H1 (cell line): ENCODE measurements around the gene PHLDA2. TPM values are rescaled to one million over a fixed set of nuclear protein-coding genes. Genes with fewer than 3 reads are reported as not detected.
"Not testable (repeated sequence)": the region's sequence is repeated elsewhere in the genome, so short reads cannot be mapped to it uniquely, and the experiment has no call there.

Experiments used
- CTCF ChIA-PET: fragments of 300-600 bp; sonication (Branson Sonifier 250); formaldehyde crosslinking; loops from one replicate; lab custom pipeline; 2021; ENCODE audit not compliant: partially characterized antibody; lab: Charles Lee
- POLR2A ChIA-PET: fragments of 300-600 bp; sonication (Branson Sonifier 250); formaldehyde crosslinking; loops from one replicate; lab custom pipeline; 2021; ENCODE audit warnings: inconsistent platforms; ENCODE audit not compliant: partially characterized antibody; lab: Charles Lee
- DNase-seq, 2 experiments: peaks; one replicate each; pipeline versions ENCODE4 v3.0.0 to v3.0.0-alpha.2; 2010 to 2022; ENCODE audit warnings: low spot score in 2 of 2, low read depth in 1 of 2, mixed read lengths in 1 of 2
- FAIRE-seq: peaks from 2 replicates; lab custom pipeline; 2011; peaks lifted over from hg19 to GRCh38; lab: Jason Lieb, UNC
- H2AFZ ChIP-seq: 2 replicates; pipeline ENCODE4 v1.8.1; 2012; ENCODE audit warnings: low read length, inconsistent platforms
- H2AK5ac ChIP-seq: 2 replicates; pipeline ENCODE4 v1.6.1; 2013; ENCODE audit warnings: low read depth, low read length
- H2BK120ac ChIP-seq: replicated peaks from 2 replicates; pipeline ENCODE3; 2013; ENCODE audit warnings: low read depth, low read length, inconsistent platforms
- H2BK12ac ChIP-seq: 2 replicates; pipeline ENCODE4 v1.6.1; 2013; ENCODE audit warnings: low read depth, low read length
- H2BK15ac ChIP-seq: 2 replicates; pipeline ENCODE4 v1.6.1; 2013; ENCODE audit warnings: low read length
- H2BK20ac ChIP-seq: 2 replicates; pipeline ENCODE4 v1.6.1; 2013; ENCODE audit warnings: low read length
- H2BK5ac ChIP-seq: 2 replicates; pipeline ENCODE4 v1.6.1; 2013; ENCODE audit warnings: low read depth, low read length
- H3K14ac ChIP-seq: 2 replicates; pipeline ENCODE4 v1.6.1; 2013; ENCODE audit warnings: inconsistent platforms; ENCODE audit not compliant: insufficient read length
- H3K18ac ChIP-seq: 2 replicates; pipeline ENCODE4 v1.6.1; 2013; ENCODE audit warnings: low read length; ENCODE audit errors: extremely low read depth
- H3K23ac ChIP-seq: 2 replicates; pipeline ENCODE4 v1.6.1; 2013; ENCODE audit warnings: inconsistent platforms; ENCODE audit not compliant: insufficient read length
- H3K23me2 ChIP-seq: 2 replicates; pipeline ENCODE4 v1.6.1; 2013; ENCODE audit warnings: low read depth, low read length
- H3K27ac ChIP-seq: 2 replicates; pipeline ENCODE4 v1.6.1; 2011; ENCODE audit warnings: low read depth, low read length, inconsistent platforms
- H3K27me3 ChIP-seq, 4 experiments: replicated peaks in 1 of 4; 1 replicate in 1 of 4; 2 replicates in 3 of 4; pipeline versions ENCODE4 v1.6.1 to v1.8.1; 2011 to 2013; ENCODE audit warnings: low read length in 3 of 4, mild to moderate bottlenecking in 3 of 4, inconsistent platforms in 2 of 4, mixed read lengths in 2 of 4, moderate library complexity in 1 of 4; ENCODE audit not compliant: control insufficient read depth in 3 of 4, insufficient read depth in 3 of 4; ENCODE audit errors: extremely low read depth in 1 of 4
- H3K36me3 ChIP-seq, 4 experiments: 2 replicates each; pipeline versions ENCODE4 v1.6.1 to v1.8.1; 2011 to 2013; ENCODE audit warnings: mild to moderate bottlenecking in 4 of 4, low read length in 3 of 4, moderate library complexity in 2 of 4, control low read depth in 1 of 4, inconsistent platforms in 1 of 4; ENCODE audit not compliant: insufficient read depth in 4 of 4, control insufficient read depth in 2 of 4
- H3K4ac ChIP-seq: replicated peaks from 2 replicates; pipeline ENCODE3; 2013; ENCODE audit warnings: low read length, low read depth, mixed read lengths, inconsistent platforms; ENCODE audit not compliant: insufficient read length
- H3K4me1 ChIP-seq, 4 experiments: replicated peaks in 1 of 4; 1 replicate in 1 of 4; 2 replicates in 3 of 4; pipeline versions ENCODE4 v1.6.1 to v1.8.1; 2011 to 2013; ENCODE audit warnings: low read length in 3 of 4, inconsistent platforms in 2 of 4, mixed read lengths in 1 of 4; ENCODE audit not compliant: insufficient read depth in 4 of 4, control insufficient read depth in 3 of 4
- H3K4me2 ChIP-seq, 2 experiments: 2 replicates each; pipeline versions ENCODE4 v1.6.1 to v1.8.1; 2011 to 2013; ENCODE audit warnings: low read depth in 2 of 2, low read length in 2 of 2, control low read depth in 1 of 2, inconsistent platforms in 1 of 2, mild to moderate bottlenecking in 1 of 2; ENCODE audit not compliant: insufficient read depth in 1 of 2
- H3K4me3 ChIP-seq, 4 experiments: fragments of 200-600, 300-600 bp in 1 of 4; sonication (generic), shearing (Covaris generic), sonication (Bioruptor Twin) in 1 of 4; 2 replicates each; pipeline versions ENCODE4 v1.5.1 to v1.8.1; 2011 to 2016; ENCODE audit warnings: low read length in 4 of 4, low read depth in 3 of 4, control low read depth in 2 of 4, inconsistent platforms in 2 of 4, mild to moderate bottlenecking in 2 of 4, mixed read lengths in 1 of 4, moderate library complexity in 1 of 4; ENCODE audit not compliant: insufficient read depth in 2 of 4; ENCODE audit errors: extremely low read depth in 1 of 4
- H3K56ac ChIP-seq: replicated peaks from 2 replicates; pipeline ENCODE3; 2013; ENCODE audit warnings: low read depth, mild to moderate bottlenecking, mixed read lengths, low read length, inconsistent platforms; ENCODE audit not compliant: insufficient read length
- H3K79me1 ChIP-seq: 2 replicates; pipeline ENCODE4 v1.6.1; 2013; ENCODE audit warnings: low read depth, low read length, control low read depth
- H3K79me2 ChIP-seq, 2 experiments: 2 replicates each; pipeline versions ENCODE4 v1.6.1 to v1.8.1; 2012 to 2013; ENCODE audit warnings: low read length in 2 of 2, mild to moderate bottlenecking in 2 of 2, inconsistent platforms in 1 of 2; ENCODE audit not compliant: insufficient read depth in 2 of 2, control insufficient read depth in 1 of 2
- H3K9ac ChIP-seq, 4 experiments: replicated peaks in 1 of 4; 1 replicate in 1 of 4; 2 replicates in 3 of 4; pipeline versions ENCODE4 v1.6.1 to v1.8.1; 2011 to 2013; ENCODE audit warnings: low read depth in 3 of 4, low read length in 3 of 4, control low read depth in 2 of 4, mild to moderate bottlenecking in 2 of 4, moderate library complexity in 2 of 4, inconsistent platforms in 1 of 4; ENCODE audit errors: extremely low read depth in 1 of 4
- H3K9me3 ChIP-seq, 2 experiments: 2 replicates each; pipeline versions ENCODE4 v1.6.1 to v1.8.1; 2012 to 2013; ENCODE audit warnings: mild to moderate bottlenecking in 2 of 2, moderate library complexity in 2 of 2, control low read depth in 1 of 2, inconsistent platforms in 1 of 2, low read depth in 1 of 2, low read length in 1 of 2, mixed read lengths in 1 of 2; ENCODE audit not compliant: insufficient read depth in 2 of 2
- H4K20me1 ChIP-seq, 2 experiments: replicated peaks in 1 of 2; 2 replicates each; pipeline versions ENCODE3 to v1.8.1; 2011 to 2013; ENCODE audit warnings: inconsistent platforms in 2 of 2, low read length in 2 of 2, mild to moderate bottlenecking in 1 of 2; ENCODE audit not compliant: insufficient read depth in 2 of 2, control insufficient read depth in 1 of 2
- H4K5ac ChIP-seq: 2 replicates; pipeline ENCODE4 v1.6.1; 2013; ENCODE audit warnings: low read length, low read depth, mixed read lengths, inconsistent platforms; ENCODE audit not compliant: insufficient read length
- H4K8ac ChIP-seq: 2 replicates; pipeline ENCODE4 v1.8.0; 2013; ENCODE audit warnings: mild to moderate bottlenecking, moderate library complexity, low read length, inconsistent platforms; ENCODE audit not compliant: insufficient read depth; ENCODE audit errors: extremely low read depth
- H4K91ac ChIP-seq: replicated peaks from 2 replicates; pipeline ENCODE3; 2013; ENCODE audit warnings: low read length, mixed read lengths, inconsistent platforms; ENCODE audit not compliant: insufficient read length
- WGBS, 2 experiments: shearing (Covaris generic) in 1 of 2; methylation state at CpG; one replicate each; pipeline versions ENCODE4 v1.1.6 to v1.1.7; 2013 to 2015; ENCODE audit warnings: low lambda C conversion rate in 2 of 2, mixed read lengths in 2 of 2, inconsistent platforms in 1 of 2, low coverage in 1 of 2, missing lambda C conversion rate in 1 of 2; ENCODE audit not compliant: insufficient replicate concordance in 2 of 2, insufficient coverage in 1 of 2, insufficient read length in 1 of 2; ENCODE audit errors: extremely low coverage in 1 of 2, missing lambda C conversion rate in 1 of 2; 5-methylcytosine and 5-hydroxymethylcytosine counted together
- polyA plus RNA-seq, 7 experiments: library from polyadenylated mRNA; depleted of rRNA in 3 of 7; stranded (reverse) in 5 of 7; unstranded in 2 of 7; fragments of >200 nt in 5 of 7; fragments of 200-250 nt in 2 of 7; gene quantifications; 1 replicate in 5 of 7; 2 replicates in 1 of 7; 4 replicates in 1 of 7; pipeline versions ENCODE4 v1.2.1 to v1.2.3, GENCODE V29; 2011 to 2013; ENCODE audit warnings: missing spikeins in 2 of 7, mixed read lengths in 2 of 7
- total RNA-seq: library from RNA; stranded (reverse); fragmentation: NEBNext Ultra II Directional; extraction: Animal tissue kit (Norgen Biotek cat#: 25700); gene quantifications from 2 replicates; pipeline ENCODE4 v1.2.1, GENCODE V29; 2021

The PHLDA2 gene
- total and polyA plus RNA-seq, 2 of the 8 experiments (the other 6 are each of a cell fraction or from before 2014, with no cell fraction given), result 5.2 to 7.6 TPM

- H3K18ac ChIP-seq, H3K9ac ChIP-seq, H4K8ac ChIP-seq, H2BK120ac ChIP-seq, H2BK5ac ChIP-seq, H4K20me1 ChIP-seq, H3K79me2 ChIP-seq, H3K56ac ChIP-seq, H2BK15ac ChIP-seq, H3K9me3 ChIP-seq, H3K36me3 ChIP-seq, H3K23me2 ChIP-seq, H3K14ac ChIP-seq, H2AK5ac ChIP-seq, H2BK20ac ChIP-seq, H4K91ac ChIP-seq, H3K4me2 ChIP-seq, H2BK12ac ChIP-seq, H3K27ac ChIP-seq, DNase-seq, H3K23ac ChIP-seq, H3K79me1 ChIP-seq, H4K5ac ChIP-seq, H3K4ac ChIP-seq, H3K4me3 ChIP-seq, H2AFZ ChIP-seq, FAIRE-seq: not testable (repeated sequence)
- POLR2A ChIA-PET, result interaction anchor here (0.7 kb wide), 1 partner anchor 18 kb away, joined by 3 read pairs; no protein-coding TSS in a partner anchor
- WGBS, 2 experiments, result 92% methylated on average over 7 of the region's 7 CpGs; no CpG with 5 or more reads in 1 of the 2 experiments
- CTCF ChIA-PET, result interaction anchor here (0.7 to 6.2 kb wide), 5 partner anchors 9 to 212 kb away, joined by 3 to 68 read pairs (median 3); partner anchors contain the start of gene PHLDA2
- H3K27me3 ChIP-seq, result peaks cover 0 to 18% (median 2%) of the 10 kb centered on the region in 4 experiments; a peak in 4 of 7 replicates
- H3K4me1 ChIP-seq, result peaks cover 0 to 17% (median 13%) of the 10 kb centered on the region in 4 experiments; a peak in 5 of 7 replicates
Observed at GRCh38 chr11:2905299-2905698, 23.9 kb downstream of the PHLDA2 start.
